K562 (cell line): Measurements from ENCODE around the gene SLC6A9. TPM values are rescaled to one million over a fixed set of nuclear protein-coding genes. Genes with fewer than 3 reads are reported as not detected.
A peak's percentile ranks its signal among the peaks of the same experiment; 100 is the strongest.

Source experiments
- CGGBP1 ChIP-seq: fragments of 250-450 bp; sonication (Bioruptor Pico); IDR thresholded peaks from 2 replicates; pipeline ENCODE4 v1.9.0; 2021; ENCODE audit warnings: mild to moderate bottlenecking
- E2F6 ChIP-seq, 2 experiments: IDR thresholded peaks; 2 replicates each; pipeline ENCODE4 v1.6.1; 2011; ENCODE audit warnings: borderline replicate concordance in 1 of 2, control low read depth in 1 of 2, low read depth in 1 of 2, low read length in 1 of 2, mild to moderate bottlenecking in 1 of 2, mixed read lengths in 1 of 2, moderate library complexity in 1 of 2; ENCODE audit not compliant: insufficient read depth in 1 of 2, insufficient read length in 1 of 2, poor library complexity in 1 of 2, severe bottlenecking in 1 of 2; ENCODE audit errors: extremely low read depth in 1 of 2
- ELF4 ChIP-seq: fragments of 450-650 bp; formaldehyde crosslinking; IDR thresholded peaks from 2 replicates; pipeline ENCODE4 v1.4.0; 2022; ENCODE audit warnings: missing genetic modification characterization
- GTF2E2 ChIP-seq: fragments of 200-800 bp; sonication (Bioruptor generic); IDR thresholded peaks from 2 replicates; pipeline ENCODE4 v1.6.1; 2016; ENCODE audit warnings: missing genetic modification characterization, missing compliant biosample characterization
- HEY1 ChIP-seq: fragments of 250-450 bp; sonication (Bioruptor Pico); IDR thresholded peaks from 2 replicates; pipeline ENCODE4 v1.5.0; 2020; ENCODE audit warnings: mild to moderate bottlenecking, moderate library complexity, borderline replicate concordance
- PATZ1 ChIP-seq: fragments of 250-450 bp; sonication (Bioruptor Pico); IDR thresholded peaks from 2 replicates; pipeline ENCODE4 v1.5.0; 2020; ENCODE audit warnings: mild to moderate bottlenecking, borderline replicate concordance
- POLR2A ChIP-seq: fragments of 450-650 bp; conservative IDR thresholded peaks from 2 replicates; pipeline ENCODE4 v1.6.1; 2016
- RAD51 ChIP-seq: fragments of 450-650 bp; IDR thresholded peaks from 2 replicates; pipeline ENCODE4 v1.7.1; 2016; ENCODE audit warnings: low read depth, mild to moderate bottlenecking, borderline replicate concordance
- RBM17 ChIP-seq: fragments of 200-400 bp; formaldehyde crosslinking; IDR thresholded peaks from 2 replicates; pipeline ENCODE4 v1.6.1; 2017; ENCODE audit warnings: low read depth, mild to moderate bottlenecking, low read length, borderline replicate concordance
- SMC3 ChIP-seq: conservative IDR thresholded peaks from 2 replicates; pipeline ENCODE4 v1.6.1; 2011; ENCODE audit warnings: low read depth, low read length, improper control_type of control experiment; ENCODE audit not compliant: insufficient read depth
- YY1 ChIP-seq, 3 experiments: IDR thresholded peaks; 2 replicates each; pipeline ENCODE4 v1.6.1; 2011; ENCODE audit warnings: low read length in 2 of 3, mild to moderate bottlenecking in 2 of 3, moderate library complexity in 2 of 3, borderline replicate concordance in 1 of 3, control low read depth in 1 of 3, low read depth in 1 of 3; ENCODE audit not compliant: insufficient read depth in 3 of 3, insufficient replicate concordance in 2 of 3, control insufficient read depth in 1 of 3, insufficient read length in 1 of 3; ENCODE audit errors: extremely low read depth in 1 of 3
- ZBTB40 ChIP-seq, 2 experiments: fragments of 450-650 bp in 1 of 2; sonication (generic) in 1 of 2; formaldehyde crosslinking in 1 of 2; IDR thresholded peaks; 2 replicates each; pipeline versions ENCODE4 v1.7.1 to v1.9.0; 2016 to 2022; ENCODE audit warnings: inconsistent platforms in 1 of 2, mild to moderate bottlenecking in 1 of 2, missing genetic modification reagents in 1 of 2
- ZNF717 ChIP-seq: fragments of 250-450 bp; sonication (Bioruptor Pico); IDR thresholded peaks from 2 replicates; pipeline ENCODE4 v1.5.0; 2021
- polyA plus RNA-seq, 8 experiments: library from polyadenylated mRNA; depleted of rRNA in 4 of 8; stranded (reverse) in 5 of 8; unstranded in 3 of 8; fragments of >200 nt; fragmentation: Nextera tagmentation in 2 of 8; fragmentation: Illumina TruSeq in 1 of 8; extraction: Ambion mirVana in 2 of 8; extraction: Trizol in 1 of 8; gene quantifications; 2 replicates each; pipeline versions ENCODE4 v1.2.1 to v1.2.3, GENCODE V29; 2011 to 2014; ENCODE audit warnings: inconsistent platforms in 1 of 8, missing spikeins in 1 of 8
- total RNA-seq, 7 experiments: library from RNA; depleted of rRNA in 6 of 7; stranded (reverse); fragments of >200 nt in 6 of 7; fragmentation: Illumina TruSeq in 2 of 7; extraction: Trizol in 2 of 7; gene quantifications; 2 replicates each; pipeline versions ENCODE4 v1.2.1 to v1.2.3, GENCODE V29; 2011 to 2021; ENCODE audit warnings: low replicate concordance in 1 of 7

The SLC6A9 gene
- total and polyA plus RNA-seq, 9 of the 15 experiments (the other 6 are each of a cell fraction or from before 2014, with no cell fraction given): 0.17 to 18.7 (median 2.9) TPM

GRCh38 chr1:43969746-43970466 lies 61.4 kb downstream of the SLC6A9 start, which contains the start of gene DPH2 (continued):
- TF ChIP-seq E2F6 (IDR thresholded peaks at IDR 0.05; ENCODE audit: borderline replicate concordance in 1 of 2, extremely low read depth in 1 of 2, insufficient read depth in 1 of 2, insufficient read length in 1 of 2, low read depth in 1 of 2, low read length in 1 of 2, poor library complexity in 1 of 2, severe bottlenecking in 1 of 2): peak; percentile 29 to 34
- TF ChIP-seq RBM17: no peak
- TF ChIP-seq POLR2A: peak; percentile 79
- TF ChIP-seq ZBTB40 (IDR thresholded peaks at IDR 0.05): peak; percentile 98
- TF ChIP-seq ZBTB40 (CRISPR knock-in tag; IDR thresholded peaks at IDR 0.05): no peak
- TF ChIP-seq CGGBP1 (CRISPR knock-in tag): no peak
- peak in 2 of 3 experiments; percentile 53 to 70 for TF ChIP-seq YY1 (IDR thresholded peaks at IDR 0.05; ENCODE audit: borderline replicate concordance in 1 of 3, control insufficient read depth in 1 of 3, extremely low read depth in 1 of 3, insufficient read depth in 3 of 3, insufficient read length in 1 of 3, insufficient replicate concordance in 2 of 3, low read depth in 1 of 3, low read length in 2 of 3)
- peak; percentile 39; the same call in 1 of the 2 replicates for TF ChIP-seq RAD51
- TF ChIP-seq ZNF717 (CRISPR knock-in tag): no peak
- TF ChIP-seq ELF4: 0 out of 2 replicates have a peak, but pooled peaks have one; percentile 26
- TF ChIP-seq SMC3: no peak
- TF ChIP-seq PATZ1 (CRISPR knock-in tag): no peak
- no peak for TF ChIP-seq HEY1
- no peak for TF ChIP-seq GTF2E2
